SK-N-SH treated with all-trans-retinoic acid at 6 μM for 48 hours (cell line): ENCODE measurements around the gene CTNND1.

Experiments
- ARNTL ChIP-seq: fragments of 450-650 bp; formaldehyde crosslinking; IDR thresholded peaks from 2 replicates; pipeline ENCODE4 v1.5.0; 2020; ENCODE audit warnings: low read depth, mild to moderate bottlenecking, moderate library complexity, borderline replicate concordance
- BACH2 ChIP-seq: fragments of 250-450 bp; sonication (Bioruptor Pico); IDR thresholded peaks from 2 replicates; pipeline ENCODE4 v1.9.0; 2021; ENCODE audit warnings: mild to moderate bottlenecking, borderline replicate concordance
- CSDC2 ChIP-seq: fragments of 250-450 bp; sonication (Bioruptor Pico); IDR thresholded peaks from 2 replicates; pipeline ENCODE4 v1.5.0; 2020; ENCODE audit warnings: mild to moderate bottlenecking, moderate library complexity
- ESRRG ChIP-seq: fragments of 250-450 bp; sonication (Bioruptor Pico); IDR thresholded peaks from 2 replicates; pipeline ENCODE4 v1.6.1; 2021; ENCODE audit warnings: mild to moderate bottlenecking
- SNAI2 ChIP-seq: fragments of 250-450 bp; sonication (Bioruptor Pico); IDR thresholded peaks from 2 replicates; pipeline ENCODE4 v1.5.0; 2020; ENCODE audit warnings: mild to moderate bottlenecking, moderate library complexity
- TOX ChIP-seq: fragments of 250-450 bp; sonication (Bioruptor Pico); IDR thresholded peaks from 2 replicates; pipeline ENCODE4 v1.8.0; 2021; ENCODE audit warnings: mild to moderate bottlenecking, moderate library complexity, borderline replicate concordance
- ZFP3 ChIP-seq: fragments of 250-450 bp; sonication (Bioruptor Pico); IDR thresholded peaks from 2 replicates; pipeline ENCODE4 v1.5.0; 2020; ENCODE audit warnings: mild to moderate bottlenecking, moderate library complexity
- ZNF70 ChIP-seq: fragments of 450-650 bp; formaldehyde crosslinking; IDR thresholded peaks from 2 replicates; pipeline ENCODE4 v1.5.0; 2020; ENCODE audit warnings: mild to moderate bottlenecking, moderate library complexity
- ZNF8 ChIP-seq: fragments of 450-650 bp; formaldehyde crosslinking; IDR thresholded peaks from 2 replicates; pipeline ENCODE4 v1.5.0; 2020; ENCODE audit warnings: mild to moderate bottlenecking, moderate library complexity
- TF ChIP-seq, protein P1 (sequence below): fragments of 250-450 bp; sonication (Bioruptor Pico); IDR thresholded peaks from 2 replicates; pipeline ENCODE4 v1.5.1; 2021; ENCODE audit warnings: mild to moderate bottlenecking, moderate library complexity
- TF ChIP-seq, protein P2 (sequence below): fragments of 250-450 bp; sonication (Bioruptor Pico); IDR thresholded peaks from 2 replicates; pipeline ENCODE4 v1.8.0; 2020; ENCODE audit warnings: mild to moderate bottlenecking, moderate library complexity, borderline replicate concordance

DNA sequence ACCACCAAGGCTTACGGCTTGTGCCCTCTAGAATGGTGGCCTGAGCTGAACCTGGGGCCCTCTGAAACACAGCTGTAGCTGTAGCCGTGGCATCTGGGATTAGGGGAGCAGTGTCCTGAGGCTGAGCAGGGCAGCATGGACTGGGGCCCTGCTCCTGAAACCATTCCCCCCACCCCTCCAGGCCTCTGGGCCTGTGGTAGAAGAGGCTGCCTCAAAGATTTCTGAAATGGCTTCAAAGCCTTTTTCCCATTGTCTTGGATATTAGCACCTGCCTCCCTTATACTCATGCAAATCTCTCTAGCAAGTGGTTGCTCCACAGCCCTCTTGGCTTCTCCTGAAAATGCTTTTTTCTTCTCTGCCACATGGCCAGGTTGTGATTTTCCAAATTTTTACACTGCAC lies 106.9 kb downstream of the CTNND1 start:
- no peak for TF ChIP-seq TOX
- no peak for TF ChIP-seq CSDC2 (CRISPR knock-in tag)
- TF ChIP-seq SNAI2 (CRISPR knock-in tag), result no peak
- TF ChIP-seq ARNTL (CRISPR knock-in tag), result no peak
- TF ChIP-seq ESRRG (CRISPR knock-in tag), result no peak
- TF ChIP-seq BACH2 (CRISPR knock-in tag), result no peak
- TF ChIP-seq, protein P1, sequence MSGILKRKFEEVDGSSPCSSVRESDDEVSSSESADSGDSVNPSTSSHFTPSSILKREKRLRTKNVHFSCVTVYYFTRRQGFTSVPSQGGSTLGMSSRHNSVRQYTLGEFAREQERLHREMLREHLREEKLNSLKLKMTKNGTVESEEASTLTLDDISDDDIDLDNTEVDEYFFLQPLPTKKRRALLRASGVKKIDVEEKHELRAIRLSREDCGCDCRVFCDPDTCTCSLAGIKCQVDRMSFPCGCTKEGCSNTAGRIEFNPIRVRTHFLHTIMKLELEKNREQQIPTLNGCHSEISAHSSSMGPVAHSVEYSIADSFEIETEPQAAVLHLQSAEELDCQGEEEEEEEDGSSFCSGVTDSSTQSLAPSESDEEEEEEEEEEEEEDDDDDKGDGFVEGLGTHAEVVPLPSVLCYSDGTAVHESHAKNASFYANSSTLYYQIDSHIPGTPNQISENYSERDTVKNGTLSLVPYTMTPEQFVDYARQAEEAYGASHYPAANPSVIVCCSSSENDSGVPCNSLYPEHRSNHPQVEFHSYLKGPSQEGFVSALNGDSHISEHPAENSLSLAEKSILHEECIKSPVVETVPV (CRISPR knock-in tag), result no peak
- TF ChIP-seq ZNF70 (CRISPR knock-in tag), result no peak
- TF ChIP-seq ZFP3, result no peak
- TF ChIP-seq, protein P2, sequence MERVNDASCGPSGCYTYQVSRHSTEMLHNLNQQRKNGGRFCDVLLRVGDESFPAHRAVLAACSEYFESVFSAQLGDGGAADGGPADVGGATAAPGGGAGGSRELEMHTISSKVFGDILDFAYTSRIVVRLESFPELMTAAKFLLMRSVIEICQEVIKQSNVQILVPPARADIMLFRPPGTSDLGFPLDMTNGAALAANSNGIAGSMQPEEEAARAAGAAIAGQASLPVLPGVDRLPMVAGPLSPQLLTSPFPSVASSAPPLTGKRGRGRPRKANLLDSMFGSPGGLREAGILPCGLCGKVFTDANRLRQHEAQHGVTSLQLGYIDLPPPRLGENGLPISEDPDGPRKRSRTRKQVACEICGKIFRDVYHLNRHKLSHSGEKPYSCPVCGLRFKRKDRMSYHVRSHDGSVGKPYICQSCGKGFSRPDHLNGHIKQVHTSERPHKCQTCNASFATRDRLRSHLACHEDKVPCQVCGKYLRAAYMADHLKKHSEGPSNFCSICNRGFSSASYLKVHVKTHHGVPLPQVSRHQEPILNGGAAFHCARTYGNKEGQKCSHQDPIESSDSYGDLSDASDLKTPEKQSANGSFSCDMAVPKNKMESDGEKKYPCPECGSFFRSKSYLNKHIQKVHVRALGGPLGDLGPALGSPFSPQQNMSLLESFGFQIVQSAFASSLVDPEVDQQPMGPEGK (CRISPR knock-in tag), result no peak
- TF ChIP-seq ZNF8 (CRISPR knock-in tag), result no peak
